ENCODE measurements around the gene NGEF.

Gene NGEF

DNA sequence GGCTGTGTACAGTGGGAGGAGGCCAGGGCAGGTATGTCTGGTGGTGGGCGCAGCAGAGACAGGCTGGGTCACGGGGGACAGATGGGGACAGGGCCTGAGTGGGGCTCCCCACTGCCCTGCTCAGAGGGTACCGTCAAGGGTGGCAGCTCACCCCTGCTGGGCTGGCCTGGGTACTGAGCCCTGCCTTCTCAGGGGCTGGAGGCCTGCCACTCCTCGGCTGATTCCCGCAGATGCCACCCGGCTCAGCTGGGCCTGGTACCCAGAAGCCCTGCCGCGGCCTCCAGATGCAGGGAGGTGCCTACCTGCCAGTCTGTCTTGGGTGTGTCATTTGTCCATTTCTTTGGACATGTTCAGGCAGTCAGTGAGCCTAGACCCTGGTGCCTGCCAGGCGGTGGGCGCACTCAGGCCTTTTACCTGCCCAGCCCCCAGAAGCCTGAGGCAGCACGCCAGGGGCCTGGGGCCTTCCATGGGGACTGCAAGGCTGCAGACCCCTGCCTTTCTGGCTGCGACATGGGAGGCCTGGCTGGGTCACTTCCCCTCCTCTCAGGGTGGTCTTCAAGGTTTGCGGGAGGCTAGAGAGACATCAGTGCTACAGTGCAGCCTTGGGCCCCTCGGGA, 139.7 kb downstream of the NGEF start:
- no peak overlapping the region for H3K4me3 ChIP-seq (ENCODE audit: low read length)
- TF ChIP-seq, protein P1, sequence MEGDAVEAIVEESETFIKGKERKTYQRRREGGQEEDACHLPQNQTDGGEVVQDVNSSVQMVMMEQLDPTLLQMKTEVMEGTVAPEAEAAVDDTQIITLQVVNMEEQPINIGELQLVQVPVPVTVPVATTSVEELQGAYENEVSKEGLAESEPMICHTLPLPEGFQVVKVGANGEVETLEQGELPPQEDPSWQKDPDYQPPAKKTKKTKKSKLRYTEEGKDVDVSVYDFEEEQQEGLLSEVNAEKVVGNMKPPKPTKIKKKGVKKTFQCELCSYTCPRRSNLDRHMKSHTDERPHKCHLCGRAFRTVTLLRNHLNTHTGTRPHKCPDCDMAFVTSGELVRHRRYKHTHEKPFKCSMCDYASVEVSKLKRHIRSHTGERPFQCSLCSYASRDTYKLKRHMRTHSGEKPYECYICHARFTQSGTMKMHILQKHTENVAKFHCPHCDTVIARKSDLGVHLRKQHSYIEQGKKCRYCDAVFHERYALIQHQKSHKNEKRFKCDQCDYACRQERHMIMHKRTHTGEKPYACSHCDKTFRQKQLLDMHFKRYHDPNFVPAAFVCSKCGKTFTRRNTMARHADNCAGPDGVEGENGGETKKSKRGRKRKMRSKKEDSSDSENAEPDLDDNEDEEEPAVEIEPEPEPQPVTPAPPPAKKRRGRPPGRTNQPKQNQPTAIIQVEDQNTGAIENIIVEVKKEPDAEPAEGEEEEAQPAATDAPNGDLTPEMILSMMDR (conservative IDR thresholded peaks at IDR 0.05; ENCODE audit: low read depth, low read length), result no peak
- no peak for DNase-seq (ENCODE audit: low read depth)

DNA sequence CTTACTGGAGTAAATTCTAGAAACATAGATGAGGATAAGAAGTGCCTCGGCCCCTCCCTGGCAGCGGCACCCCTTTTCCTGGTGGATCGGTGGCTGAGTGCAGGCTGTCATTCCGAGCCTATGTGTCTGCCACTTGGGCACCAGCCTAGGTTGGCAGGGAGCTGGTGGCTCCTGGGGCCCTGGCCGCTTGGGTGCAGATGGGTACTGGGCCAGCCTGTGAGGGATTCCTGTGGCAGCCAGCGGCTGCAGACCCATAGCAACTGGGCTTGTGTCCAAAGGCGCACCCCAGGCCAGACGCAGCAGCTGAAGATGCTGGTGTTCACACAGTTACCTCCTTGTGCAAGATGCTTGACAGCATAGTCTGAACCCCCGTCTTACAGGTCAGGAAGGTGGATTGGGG, 140.2 kb downstream of the NGEF start:
- DNase-seq (ENCODE audit: low read depth), result no peak
- no peak overlapping the region for H3K4me3 ChIP-seq (ENCODE audit: low read length)
- TF ChIP-seq, protein P1 (conservative IDR thresholded peaks at IDR 0.05; ENCODE audit: low read depth, low read length), result no peak

DNA sequence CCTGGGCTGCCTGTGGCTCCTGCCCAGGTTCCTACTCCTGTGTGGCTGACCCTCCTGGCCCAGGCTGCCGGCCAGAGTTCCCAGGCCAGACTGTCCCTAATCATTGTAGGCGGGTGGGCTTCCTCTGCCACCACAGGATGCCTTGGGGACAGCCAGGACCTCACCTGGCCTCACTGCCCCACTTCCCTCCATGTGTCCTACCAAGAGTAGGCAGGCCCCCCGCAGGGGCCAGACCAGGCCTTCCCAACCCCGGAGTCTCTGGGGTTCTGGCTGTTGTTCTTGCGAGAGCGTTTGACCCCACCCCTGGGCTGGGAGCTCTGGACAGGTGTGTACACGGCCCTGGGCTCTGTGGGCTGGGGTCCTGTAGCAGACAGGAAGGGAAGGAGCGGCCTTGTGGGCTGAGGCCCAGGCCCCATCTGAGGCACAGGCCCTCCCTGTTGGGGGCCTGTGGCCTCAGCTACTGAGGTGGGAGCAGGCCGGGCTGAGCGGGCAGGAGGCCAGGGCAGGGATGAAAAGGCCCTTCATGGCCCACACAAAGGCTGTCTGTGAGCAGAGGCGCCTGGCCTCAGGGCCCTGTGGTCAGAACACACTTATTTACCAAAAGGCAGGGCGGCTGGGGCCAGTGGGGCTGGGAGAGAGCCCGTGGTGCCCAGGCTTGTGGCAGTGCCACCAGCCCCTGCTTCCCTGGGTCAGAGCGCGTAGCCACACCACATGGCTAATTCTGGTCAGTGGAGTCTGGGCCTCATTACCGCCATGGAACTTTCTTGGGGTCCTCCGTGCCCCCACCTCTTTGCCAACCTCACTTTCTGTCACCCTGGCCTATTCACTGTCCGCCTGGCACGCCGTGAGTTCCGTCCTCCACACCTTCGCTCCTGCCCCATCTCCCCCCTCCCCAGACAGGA, 141.0 kb downstream of the NGEF start:
- no peak overlapping the region for H3K4me3 ChIP-seq (ENCODE audit: low read length)
- TF ChIP-seq, protein P1 (conservative IDR thresholded peaks at IDR 0.05; ENCODE audit: low read depth, low read length), result no peak
- DNase-seq (ENCODE audit: low read depth), result no peak

DNA sequence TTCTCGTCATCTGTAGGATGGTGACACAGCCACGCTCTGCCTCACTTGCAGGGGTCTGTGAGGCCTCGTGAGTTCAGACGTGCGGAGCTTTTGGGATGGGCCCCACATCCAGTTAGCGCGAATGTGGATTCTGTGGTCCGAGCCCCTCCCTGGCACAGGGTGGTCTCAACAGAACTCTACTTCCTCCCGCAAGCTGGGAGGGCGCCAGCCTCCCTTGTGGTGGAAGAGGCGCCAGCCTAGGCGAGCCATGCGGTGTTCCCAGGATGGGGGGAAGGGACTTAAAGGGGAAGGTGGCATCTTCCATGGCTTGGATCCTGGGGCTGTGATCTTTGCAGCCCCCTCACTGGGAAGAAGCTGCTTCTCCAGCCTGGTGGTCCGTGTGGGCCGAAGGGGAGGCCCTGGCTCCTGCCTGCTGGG, 141.6 kb downstream of the NGEF start:
- TF ChIP-seq, protein P1 (conservative IDR thresholded peaks at IDR 0.05; ENCODE audit: low read depth, low read length), result no peak
- no peak overlapping the region for H3K4me3 ChIP-seq (ENCODE audit: low read length)
- no peak for DNase-seq (ENCODE audit: low read depth)

DNA sequence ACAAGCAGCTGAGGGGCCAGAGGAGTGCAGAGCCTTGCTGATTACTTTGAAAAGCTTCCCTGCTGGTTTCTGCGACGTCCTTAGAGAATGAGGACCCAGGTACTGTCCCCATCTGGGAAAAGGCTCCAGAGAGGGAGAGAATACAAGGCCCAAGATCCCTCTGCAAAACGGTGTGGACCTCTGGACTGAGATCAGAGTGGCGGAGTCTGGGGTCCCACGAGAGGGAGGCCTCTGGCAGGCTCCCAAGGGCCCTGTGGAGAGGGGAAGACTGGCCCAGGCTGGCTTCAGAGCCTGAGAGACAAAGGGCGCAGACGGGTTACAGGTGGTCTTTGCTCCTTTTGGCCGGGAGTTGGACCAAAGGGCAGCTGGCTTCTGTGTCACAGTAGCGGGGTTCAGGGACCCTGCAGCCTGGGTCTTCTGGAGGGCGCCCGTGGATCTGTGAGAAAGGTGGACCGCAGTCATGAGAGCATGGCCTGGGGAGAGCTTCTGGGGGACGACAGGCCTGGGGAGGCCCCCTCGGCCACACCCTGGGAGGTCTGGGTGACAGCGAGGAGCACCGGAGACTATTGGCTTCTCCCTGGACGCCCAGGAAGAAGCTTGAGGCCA, 142.2 kb downstream of the NGEF start:
- no peak for DNase-seq (ENCODE audit: low read depth)
- no peak overlapping the region for H3K4me3 ChIP-seq (ENCODE audit: low read length)
- TF ChIP-seq, protein P1 (conservative IDR thresholded peaks at IDR 0.05; ENCODE audit: low read depth, low read length), result no peak

DNA sequence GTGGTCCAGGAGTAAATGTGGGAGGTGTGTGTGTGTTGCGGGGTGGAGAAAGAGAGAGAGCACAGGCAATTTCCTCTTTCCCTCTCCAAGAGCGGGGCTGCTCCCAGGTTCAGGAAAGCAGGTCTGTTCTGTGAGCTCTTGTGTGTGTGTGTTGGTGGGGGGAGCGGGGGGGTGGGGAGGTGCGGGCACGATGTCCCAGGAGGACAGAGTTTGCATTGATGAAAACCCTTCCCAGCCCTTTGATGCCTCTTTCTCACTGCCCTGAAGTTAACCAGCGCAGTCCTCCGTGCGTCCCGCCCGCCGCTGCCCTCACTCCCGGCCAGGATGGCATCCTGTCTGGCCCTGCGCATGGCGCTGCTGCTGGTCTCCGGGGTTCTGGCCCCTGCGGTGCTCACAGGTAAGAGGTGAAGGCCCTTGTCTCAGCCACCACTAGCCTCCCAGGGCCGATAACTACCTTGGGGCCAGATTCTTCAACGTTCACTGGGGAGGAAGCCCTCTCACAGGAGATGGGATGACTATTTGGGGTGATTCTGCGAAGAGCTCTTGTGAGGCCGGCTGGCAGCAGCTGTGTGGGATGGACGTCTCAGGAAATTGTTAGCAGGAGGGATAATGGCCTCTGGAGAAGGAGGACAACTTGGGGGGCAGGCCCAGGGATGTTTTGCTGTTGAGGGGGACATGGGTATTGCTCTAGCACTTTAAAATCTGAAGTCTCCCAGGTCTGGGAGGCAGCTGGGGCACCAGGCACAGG, 142.9 kb downstream of the NGEF start, which contains the start of gene SNORC:
Gene SNORC, plus strand, starts transcription at position 247 of the 748 bp plus-strand sequence. Its CDS starts 78 bp downstream, at position 325.
- no peak for DNase-seq (ENCODE audit: low read depth)
- TF ChIP-seq, protein P1 (conservative IDR thresholded peaks at IDR 0.05; ENCODE audit: low read depth, low read length), result no peak
- H3K4me3 ChIP-seq (ENCODE audit: low read length), result no peak within 1 kb of the TSS
